ENCODE results near the gene C8B.

C8B gene

DNA sequence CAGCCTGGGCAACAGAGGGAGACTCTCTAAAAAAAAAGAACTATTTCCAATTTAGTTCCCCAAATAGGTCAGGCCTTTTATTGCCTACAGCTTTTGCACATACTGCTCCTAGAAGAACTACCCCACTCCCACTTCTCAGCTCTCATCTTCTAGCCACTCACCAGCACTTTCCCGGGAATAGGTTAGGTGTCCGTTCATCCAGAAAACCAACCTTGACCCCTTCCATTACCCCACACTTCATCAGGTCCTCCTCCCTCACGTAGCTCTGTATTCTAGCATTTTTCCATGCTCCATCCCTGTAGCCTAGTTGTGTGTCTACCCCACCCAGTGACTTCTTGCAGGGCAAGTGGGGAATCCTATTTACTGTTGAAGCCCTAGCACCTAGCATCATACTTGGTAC, 42.6 kb downstream of the C8B start:
- H3K27ac ChIP-seq, result no peak overlapping the region
- H3K4me3 ChIP-seq (ENCODE audit: low read depth, low read length), result no peak overlapping the region
- no peaks in the 10 kb centered on the region for H3K27me3 ChIP-seq (replicated peaks)
- no peaks in the 10 kb centered on the region for H3K36me3 ChIP-seq (replicated peaks)
- DNase-seq, result no peak
- TF ChIP-seq, protein P1, sequence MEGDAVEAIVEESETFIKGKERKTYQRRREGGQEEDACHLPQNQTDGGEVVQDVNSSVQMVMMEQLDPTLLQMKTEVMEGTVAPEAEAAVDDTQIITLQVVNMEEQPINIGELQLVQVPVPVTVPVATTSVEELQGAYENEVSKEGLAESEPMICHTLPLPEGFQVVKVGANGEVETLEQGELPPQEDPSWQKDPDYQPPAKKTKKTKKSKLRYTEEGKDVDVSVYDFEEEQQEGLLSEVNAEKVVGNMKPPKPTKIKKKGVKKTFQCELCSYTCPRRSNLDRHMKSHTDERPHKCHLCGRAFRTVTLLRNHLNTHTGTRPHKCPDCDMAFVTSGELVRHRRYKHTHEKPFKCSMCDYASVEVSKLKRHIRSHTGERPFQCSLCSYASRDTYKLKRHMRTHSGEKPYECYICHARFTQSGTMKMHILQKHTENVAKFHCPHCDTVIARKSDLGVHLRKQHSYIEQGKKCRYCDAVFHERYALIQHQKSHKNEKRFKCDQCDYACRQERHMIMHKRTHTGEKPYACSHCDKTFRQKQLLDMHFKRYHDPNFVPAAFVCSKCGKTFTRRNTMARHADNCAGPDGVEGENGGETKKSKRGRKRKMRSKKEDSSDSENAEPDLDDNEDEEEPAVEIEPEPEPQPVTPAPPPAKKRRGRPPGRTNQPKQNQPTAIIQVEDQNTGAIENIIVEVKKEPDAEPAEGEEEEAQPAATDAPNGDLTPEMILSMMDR (IDR thresholded peaks at IDR 0.05; ENCODE audit: low read depth, low read length, missing control alignments), result no peak
- in situ Hi-C loops (cut with HindIII; ENCODE audit: low pct_ligation_motif_present, low sequenced_read_pairs), result no loop called here

DNA sequence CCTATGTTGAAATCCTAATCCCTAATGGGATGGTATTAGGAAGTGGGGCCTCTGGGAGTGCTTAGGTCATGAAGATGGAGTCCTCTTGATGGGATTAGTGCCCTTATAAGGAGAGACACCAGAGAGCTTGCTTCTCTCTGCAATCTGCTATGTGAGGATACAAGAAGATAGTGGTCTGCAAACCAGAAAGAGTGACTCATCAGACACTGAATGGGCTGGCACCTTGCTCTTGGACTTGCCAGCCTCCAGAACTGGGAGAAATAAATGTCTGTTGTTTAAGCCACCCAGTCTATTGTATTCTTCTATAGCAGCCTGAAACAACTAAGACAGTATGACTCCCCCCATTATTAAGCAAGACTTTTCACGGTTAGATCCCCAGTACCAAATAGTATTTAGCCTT, 43.3 kb downstream of the C8B start:
- no peaks in the 10 kb centered on the region for H3K36me3 ChIP-seq (replicated peaks)
- DNase-seq, result no peak
- TF ChIP-seq, protein P1 (IDR thresholded peaks at IDR 0.05; ENCODE audit: low read depth, low read length, missing control alignments), result no peak
- H3K4me3 ChIP-seq (ENCODE audit: low read depth, low read length), result no peak overlapping the region
- no peak overlapping the region for H3K27ac ChIP-seq
- no peaks in the 10 kb centered on the region for H3K27me3 ChIP-seq (replicated peaks)
- in situ Hi-C loops (cut with HindIII; ENCODE audit: low pct_ligation_motif_present, low sequenced_read_pairs), result no loop called here

DNA sequence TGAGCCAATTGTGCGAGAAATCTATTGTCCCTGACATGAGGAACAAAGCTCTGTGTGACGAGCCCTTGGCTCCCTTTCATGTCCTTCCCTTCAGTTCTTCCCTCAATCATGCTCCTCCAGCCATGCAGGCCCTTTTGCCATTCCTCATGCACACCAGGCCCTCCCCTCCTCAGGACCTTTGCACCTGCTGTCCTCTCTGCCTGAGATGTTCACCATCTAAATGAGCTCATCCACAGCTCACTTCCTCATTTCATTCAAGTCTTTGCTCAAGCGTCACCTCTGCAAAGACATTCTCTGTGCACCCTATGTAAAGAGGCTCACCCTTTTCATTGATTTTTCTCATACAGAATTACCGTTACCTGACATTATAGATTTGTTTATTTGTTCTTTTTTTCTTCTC, 43.7 kb downstream of the C8B start:
- Histone ChIP-seq H3K4me3 (ENCODE audit: low read depth, low read length) (no peak overlapping the region), H3K27ac (no peak overlapping the region), H3K27me3 (replicated peaks) (no peaks in the 10 kb centered on the region), H3K36me3 (replicated peaks) (no peaks in the 10 kb centered on the region)
- no peak for DNase-seq
- in situ Hi-C loops (cut with HindIII; ENCODE audit: low pct_ligation_motif_present, low sequenced_read_pairs), result no loop called here
- TF ChIP-seq, protein P1 (IDR thresholded peaks at IDR 0.05; ENCODE audit: low read depth, low read length, missing control alignments), result no peak

DNA sequence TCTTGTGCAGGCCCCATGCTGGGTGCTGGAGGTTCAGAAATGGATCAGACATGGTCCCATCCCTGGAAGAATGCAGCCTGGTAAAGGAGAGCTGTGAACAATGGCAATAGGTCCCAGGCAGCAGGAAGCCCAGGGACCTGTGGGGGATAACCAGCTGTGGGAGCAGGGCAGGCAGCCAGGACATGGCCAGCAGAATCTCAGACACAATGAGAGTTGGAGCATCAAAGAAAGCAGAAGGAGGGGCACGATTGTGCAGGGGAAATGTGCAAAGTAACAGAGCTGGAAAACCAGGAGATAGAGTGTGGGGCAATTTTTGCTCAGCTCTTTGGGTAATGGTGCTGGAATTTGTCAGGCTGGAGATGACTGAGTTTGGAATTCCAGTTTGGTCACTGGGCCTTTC, 44.3 kb downstream of the C8B start:
- H3K27ac ChIP-seq, result no peak overlapping the region
- in situ Hi-C loops (cut with HindIII; ENCODE audit: low pct_ligation_motif_present, low sequenced_read_pairs), result no loop called here
- no peaks in the 10 kb centered on the region for H3K36me3 ChIP-seq (replicated peaks)
- DNase-seq, result no peak
- no peaks in the 10 kb centered on the region for H3K27me3 ChIP-seq (replicated peaks)
- TF ChIP-seq, protein P1 (IDR thresholded peaks at IDR 0.05; ENCODE audit: low read depth, low read length, missing control alignments), result no peak
- no peak overlapping the region for H3K4me3 ChIP-seq (ENCODE audit: low read depth, low read length)

DNA sequence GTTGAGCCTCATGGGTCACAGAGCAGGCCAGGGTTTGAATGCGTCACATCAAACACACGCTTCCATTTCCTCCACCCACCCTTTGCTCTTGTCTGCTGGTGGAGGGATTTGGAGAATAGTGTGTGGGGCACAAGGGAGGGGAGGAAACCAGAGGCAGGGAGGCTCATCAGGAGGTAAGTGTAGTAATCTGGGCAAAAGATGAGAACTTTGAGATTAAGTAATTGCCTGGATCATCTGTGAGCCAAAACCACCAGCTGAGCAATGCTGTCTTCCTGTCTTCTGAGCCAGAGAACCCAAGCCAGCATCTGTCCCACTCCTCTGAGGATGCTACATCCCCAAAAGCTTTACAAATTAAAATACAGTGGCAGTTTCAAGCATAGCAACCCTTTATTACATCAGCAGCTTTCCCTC, 45.2 kb downstream of the C8B start:
- DNase-seq, result no peak
- H3K4me3 ChIP-seq (ENCODE audit: low read depth, low read length), result no peak overlapping the region
- TF ChIP-seq, protein P1 (IDR thresholded peaks at IDR 0.05; ENCODE audit: low read depth, low read length, missing control alignments), result no peak

DNA sequence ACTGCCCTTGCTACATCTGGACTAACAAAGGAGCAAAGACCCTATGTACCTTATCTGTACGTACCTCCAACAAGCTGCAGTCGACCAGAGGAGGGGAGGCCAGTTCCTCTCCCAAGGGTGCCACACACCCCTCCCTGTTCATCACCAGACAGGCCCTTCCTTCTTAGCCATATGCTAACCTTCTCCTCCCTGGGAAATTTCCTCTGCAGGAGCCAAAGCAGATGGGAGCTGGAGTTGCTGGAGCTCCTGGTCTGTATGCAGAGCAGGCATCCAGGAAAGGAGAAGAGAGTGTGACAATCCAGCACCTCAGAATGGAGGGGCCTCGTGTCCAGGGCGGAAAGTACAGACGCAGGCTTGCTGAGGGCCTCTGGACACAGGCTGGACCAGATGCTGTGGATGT, 48.5 kb downstream of the C8B start:
- TF ChIP-seq, protein P1 (IDR thresholded peaks at IDR 0.05; ENCODE audit: low read depth, low read length, missing control alignments), result no peak
- Histone ChIP-seq H3K36me3 (replicated peaks) (no peaks in the 10 kb centered on the region), H3K4me3 (ENCODE audit: low read depth, low read length) (no peak overlapping the region), H3K27ac (no peak overlapping the region), H3K27me3 (replicated peaks) (no peaks in the 10 kb centered on the region)
- DNase-seq, result no peak
- in situ Hi-C loops (cut with HindIII; ENCODE audit: low pct_ligation_motif_present, low sequenced_read_pairs), result no loop called here

More for the DNA sequence above, 45.2 kb downstream of the C8B start:
- no peak overlapping the region for H3K27ac ChIP-seq
- H3K27me3 ChIP-seq (replicated peaks), result no peaks in the 10 kb centered on the region
- no peaks in the 10 kb centered on the region for H3K36me3 ChIP-seq (replicated peaks)
- in situ Hi-C loops (cut with HindIII; ENCODE audit: low pct_ligation_motif_present, low sequenced_read_pairs), result no loop called here

Measured in brain microvascular endothelial cell (primary cell).